Activated CD8-positive, alpha-beta memory T cell treated with anti-CD3 and anti-CD28 coated beads, Interleukin-2, amount 50 U/mL, for 1 hour (primary cell): ENCODE results near the gene KLHL33.

ENCODE experiments used
- DNase-seq: peaks from one replicate; pipeline ENCODE4 v3.0.0-alpha.2; 2020; ENCODE audit errors: extremely low read depth

Gene KLHL33

DNA sequence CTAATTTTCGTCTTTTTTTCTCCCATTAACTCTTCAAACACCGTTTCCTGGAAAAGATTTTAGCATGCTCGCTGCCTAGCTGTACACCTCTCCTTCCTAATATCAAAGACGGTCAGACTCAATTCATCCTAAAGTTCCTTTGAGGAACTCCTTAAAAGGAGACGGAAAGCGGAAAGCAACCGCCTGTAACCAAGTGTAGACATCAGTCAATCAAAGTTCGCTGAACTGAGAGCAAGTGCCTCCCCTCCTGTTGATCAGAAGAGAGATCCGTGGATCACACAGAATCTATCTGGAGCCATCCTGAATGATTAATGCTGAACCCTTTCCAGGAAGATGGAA lies 22.3 kb downstream of the KLHL33 start:
- no peak for DNase-seq

DNA sequence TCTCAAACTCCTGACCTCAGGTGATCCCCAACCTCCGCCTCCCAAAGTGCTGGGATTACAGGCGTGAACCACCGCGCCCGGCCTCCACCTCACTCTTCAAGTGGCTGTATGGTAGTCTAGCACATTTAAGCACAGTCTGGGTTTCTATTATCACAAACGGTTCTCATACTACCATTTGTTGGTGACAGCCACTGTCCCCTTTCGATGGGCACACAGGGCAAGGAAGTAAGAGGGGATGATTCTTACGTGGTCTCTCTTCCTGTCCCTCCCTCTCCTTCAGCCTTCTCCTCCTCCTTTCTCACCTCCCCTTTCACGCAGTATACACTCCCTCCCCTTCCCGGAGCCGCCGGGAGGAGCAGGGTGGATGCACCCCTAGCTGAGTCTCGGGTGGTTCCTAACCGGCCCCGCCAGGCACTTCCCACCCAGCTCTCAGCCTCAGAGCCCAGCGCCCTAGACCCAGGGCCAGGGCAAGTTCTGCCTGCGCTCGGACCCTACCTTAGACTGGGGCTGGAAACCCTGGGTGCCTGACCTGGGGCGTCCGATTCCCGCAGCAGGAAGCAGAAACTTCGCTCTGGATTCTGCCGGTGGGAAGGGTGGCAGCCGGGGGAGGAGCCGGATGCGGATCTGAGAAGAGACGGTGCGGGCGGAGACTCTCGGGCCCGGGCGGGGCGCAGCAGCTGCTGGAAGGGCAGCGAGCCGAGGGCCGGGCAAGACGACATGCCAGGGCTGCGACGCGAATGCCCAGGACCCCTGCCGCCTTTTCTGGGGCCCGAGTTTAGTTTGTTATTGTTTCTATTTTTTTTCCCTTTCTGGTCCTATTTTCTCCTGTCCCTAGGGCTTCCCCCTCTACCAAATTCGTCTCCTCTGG lies 22.9 kb downstream of the KLHL33 start, which contains the start of gene TEP1:
Gene TEP1 (minus strand): TSS at position 626 of the 868 bp plus-strand sequence. CDS start 5,062 bp downstream, outside the sequence.
- no peak for DNase-seq

DNA sequence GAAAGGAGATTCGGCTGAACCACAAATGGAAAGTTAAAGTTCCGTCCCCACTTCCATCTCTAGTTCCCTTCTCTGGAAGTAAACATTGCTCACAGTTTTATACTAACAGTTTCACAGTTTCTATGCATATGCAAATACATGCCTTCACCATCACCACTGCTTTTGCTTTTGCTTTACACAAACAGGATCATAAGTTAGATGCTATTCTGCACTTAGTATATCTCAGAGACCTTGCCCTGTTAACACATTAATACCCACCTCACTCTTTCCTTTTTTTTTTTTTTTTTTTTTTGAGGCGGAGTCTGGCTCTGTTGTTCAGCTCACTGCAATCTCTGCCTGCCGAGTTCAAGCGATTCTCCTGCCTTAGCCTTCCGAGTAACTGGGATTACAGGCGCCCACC lies 23.6 kb downstream of the KLHL33 start:
- DNase-seq: no peak

DNA sequence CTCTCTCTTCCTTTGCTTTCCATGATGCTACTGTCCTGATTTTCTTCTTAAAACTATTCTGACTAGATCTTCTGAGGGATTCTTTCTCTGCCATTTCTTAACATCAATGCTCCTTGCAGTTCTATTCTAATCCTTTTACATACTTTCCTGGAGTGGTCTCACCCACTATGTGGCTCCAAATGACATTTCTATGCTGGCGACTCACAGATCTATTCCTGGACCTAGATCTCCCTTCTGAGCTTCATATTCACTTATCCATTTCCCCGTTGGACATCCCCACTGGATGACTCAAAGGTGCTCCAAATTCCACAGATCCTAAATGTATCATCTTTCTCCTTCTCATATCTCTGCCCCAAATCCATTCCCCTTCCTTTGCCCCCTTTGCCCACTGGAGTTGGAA lies 26.7 kb downstream of the KLHL33 start:
- DNase-seq: no peak

DNA sequence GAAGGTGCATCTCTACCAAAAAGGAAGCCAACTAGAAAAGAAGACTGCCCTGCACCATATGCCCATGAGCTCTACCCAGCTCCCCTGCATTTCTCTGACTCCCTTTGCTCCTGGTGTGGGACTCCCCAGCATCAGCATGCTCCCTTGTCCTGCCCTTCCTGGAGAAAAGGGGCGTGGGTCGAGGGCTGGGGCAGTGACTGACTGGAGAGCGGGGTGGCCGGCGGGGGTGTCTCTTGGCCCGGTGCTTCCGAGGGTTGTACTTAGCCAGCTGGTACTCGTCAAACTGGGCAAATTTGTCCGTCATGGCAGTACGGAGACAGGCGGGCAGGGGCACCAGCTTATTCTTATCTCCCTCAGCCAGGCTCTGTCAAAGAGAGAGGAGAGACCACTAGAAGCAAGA lies 32.4 kb downstream of the KLHL33 start:
- no peak for DNase-seq

DNA sequence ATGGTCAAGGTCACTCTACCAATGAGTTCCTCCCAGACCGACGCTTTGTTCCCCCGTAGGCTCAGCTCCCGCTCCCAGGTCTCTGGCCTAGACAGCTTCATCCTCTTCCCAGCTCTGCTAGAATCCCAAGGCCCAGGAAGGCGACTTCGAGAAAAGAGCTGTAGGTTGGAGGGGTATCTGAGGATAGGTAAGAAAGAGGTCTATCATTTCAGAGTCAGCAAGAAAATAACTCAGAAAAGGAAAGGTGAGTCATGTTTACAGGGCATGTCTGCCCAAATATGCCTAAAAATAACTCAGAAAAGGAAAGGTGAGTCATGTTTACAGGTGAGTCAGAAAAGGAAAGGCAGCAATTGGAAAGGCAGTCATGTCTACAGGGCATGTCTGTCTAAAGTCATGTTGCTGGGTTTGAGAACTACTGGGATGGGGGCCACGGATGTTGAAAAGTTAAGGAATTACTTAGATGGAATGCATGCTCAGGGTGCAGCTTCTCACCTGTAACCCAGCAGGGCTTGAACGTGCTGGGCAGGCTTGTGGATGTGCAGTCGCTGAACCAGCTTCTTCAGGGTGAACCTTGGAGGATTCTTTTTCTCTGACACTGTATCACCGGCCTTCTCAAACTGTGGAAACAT lies 34.9 kb downstream of the KLHL33 start:
- no peak for DNase-seq

DNA sequence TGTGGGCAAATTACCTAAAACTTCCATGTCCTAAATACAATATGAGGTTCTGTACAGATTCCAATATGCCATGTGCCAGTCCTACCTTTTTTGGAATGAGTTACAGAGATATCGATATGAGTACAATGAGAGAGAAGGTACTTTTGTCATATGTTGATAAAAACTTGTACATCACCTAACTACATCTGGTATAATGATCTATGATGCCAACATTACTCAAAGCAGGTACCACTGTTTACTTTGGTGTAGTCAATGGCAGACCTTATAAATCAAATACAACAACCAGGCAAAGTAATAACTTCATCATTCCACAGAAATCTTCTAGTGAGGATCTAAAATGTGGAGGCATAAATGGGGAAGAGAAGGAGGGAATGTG lies 35.4 kb downstream of the KLHL33 start:
- no peak for DNase-seq

DNA sequence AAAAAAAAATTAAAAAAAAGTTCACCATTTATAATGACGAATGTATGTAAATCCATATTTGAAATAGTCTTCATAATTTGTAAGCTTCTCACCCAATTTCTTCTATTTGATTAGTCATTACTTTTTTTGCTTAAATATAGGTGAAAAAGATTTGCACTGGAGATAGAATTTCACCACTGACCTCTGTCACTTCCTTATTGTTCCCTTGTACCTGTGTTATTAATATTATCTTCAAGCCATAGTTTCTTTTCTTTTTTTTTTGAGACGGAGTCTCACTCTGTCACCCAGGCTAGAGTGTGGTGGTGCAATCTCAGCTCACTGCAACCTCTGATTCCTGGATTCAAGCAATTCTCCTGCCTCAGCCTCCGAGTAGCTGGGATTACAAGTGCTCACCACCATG lies 38.5 kb downstream of the KLHL33 start:
- no peak for DNase-seq

DNA sequence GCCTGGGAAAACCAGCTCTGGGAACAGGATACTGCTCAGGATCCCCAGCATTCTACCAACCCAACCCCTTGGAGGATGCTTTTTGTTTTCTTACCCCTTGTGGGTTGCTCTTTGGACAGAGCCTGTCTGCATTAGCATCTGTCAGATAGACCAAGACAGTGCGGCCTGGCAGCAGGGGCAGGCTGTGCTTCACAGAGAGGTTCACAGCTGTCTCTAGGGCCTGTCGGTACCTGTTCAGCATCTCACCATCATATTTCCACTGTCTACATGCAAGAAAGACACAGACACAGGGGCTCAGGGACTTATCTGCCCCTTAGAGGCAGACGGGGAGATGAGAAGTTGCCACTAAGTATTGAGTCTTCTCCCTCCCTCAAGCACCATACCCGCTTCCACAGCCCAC lies 44.5 kb downstream of the KLHL33 start:
- DNase-seq: no peak

DNA sequence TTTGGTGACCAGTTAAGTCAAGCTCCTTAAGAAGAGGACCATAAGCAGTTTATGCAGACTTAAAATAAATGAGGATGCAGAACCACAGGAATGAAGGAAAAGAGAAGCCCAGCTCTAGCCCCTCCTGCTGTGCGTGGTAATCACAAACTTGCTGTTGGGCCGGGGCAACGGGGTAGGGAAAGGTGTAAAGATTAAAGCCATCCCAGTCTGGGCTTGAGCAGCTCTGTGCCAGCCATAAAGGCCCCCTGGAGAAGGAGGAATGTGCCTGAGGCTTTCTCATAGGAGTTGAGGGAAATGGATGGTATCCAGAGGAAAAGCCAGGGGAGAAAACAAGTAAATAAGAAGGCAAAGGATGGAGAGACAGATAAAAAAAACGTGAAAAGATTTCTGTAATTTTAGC lies 47.8 kb downstream of the KLHL33 start:
- DNase-seq: no peak

DNA sequence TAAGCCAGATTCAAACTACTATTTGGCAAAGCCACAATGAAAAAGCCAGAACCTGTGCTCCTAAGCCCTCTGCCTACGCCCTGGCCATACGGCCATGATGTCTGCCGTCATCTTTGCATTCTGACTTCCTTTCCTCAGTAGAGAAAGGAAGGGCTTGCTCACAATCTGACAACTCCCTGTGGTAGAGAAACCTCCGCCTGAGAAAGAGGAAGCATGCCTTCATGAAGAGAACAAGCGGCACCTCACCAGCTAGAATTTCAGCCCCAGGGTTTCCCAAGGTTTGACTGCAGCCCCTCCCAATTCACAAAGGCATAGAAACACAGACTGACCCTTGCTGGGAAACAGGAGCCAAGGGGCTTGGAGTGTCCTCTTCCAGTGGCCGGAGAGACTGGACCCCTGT lies 48.4 kb downstream of the KLHL33 start:
- no peak for DNase-seq

DNA sequence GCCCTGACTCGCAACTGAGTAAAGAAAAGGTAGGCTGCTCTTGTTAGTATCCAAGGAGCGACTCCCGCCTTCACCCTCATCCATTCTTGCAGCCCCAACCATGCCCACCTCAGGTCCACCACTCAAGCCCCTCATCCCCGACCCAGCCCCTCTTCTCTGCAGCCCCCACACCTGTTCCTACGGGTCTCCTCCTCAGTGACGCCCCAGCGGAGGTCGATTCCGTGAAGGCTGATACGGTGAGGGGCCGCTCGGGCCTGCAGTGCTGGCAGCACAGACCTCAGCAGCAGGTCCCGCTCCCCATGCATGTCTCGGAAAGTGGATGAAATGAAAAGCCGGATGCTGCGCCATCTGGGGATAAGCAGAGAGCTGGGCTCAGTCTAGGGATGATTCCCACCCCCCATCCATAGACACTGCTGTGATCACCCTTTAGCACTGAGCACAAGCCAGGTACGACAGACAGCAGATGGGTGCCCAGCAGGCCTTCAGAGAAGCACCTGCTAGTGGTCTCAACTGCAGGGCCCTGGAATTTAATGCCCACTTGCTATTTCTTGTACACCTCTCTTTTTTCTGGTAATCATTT lies 49.6 kb downstream of the KLHL33 start:
- no peak for DNase-seq

DNA sequence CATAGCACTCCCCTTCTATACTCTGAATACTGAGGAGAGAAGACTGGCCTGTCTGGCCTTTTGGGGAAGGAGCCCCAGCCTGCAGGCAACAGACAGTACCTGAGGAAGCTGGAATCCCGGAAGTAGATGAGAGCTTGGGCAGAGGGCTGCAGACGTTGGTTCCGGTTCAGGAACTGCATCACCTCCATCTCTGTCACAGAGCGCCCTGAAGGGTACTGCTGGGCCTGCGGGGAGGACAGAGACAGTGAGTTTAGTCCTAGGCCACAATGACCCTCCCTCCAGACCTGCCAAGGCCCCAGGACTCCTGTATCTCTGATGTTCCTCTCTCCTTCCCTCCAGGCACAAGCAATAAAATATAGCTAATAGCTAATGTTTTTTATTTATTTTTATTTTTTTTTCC lies 51.1 kb downstream of the KLHL33 start:
- no peak for DNase-seq

DNA sequence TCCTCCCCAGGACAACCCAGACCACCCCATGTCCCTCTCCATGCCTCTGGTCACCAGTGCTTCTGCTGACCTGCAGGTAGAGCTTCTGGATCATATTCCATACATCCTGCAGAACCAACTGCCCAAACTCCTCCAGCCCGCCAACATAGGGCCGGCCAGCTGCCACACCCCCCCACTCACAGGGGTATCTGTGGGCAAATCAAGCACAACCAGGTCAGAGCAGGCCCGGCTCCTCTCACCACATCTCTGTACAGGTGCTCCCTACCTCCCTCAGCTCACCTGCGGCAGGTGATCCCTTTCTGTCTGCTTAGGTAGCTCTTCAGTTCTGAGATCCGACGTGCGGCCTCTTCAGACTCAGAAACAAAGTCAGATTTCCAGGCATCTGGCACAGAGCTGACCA lies 51.6 kb downstream of the KLHL33 start:
- no peak for DNase-seq

DNA sequence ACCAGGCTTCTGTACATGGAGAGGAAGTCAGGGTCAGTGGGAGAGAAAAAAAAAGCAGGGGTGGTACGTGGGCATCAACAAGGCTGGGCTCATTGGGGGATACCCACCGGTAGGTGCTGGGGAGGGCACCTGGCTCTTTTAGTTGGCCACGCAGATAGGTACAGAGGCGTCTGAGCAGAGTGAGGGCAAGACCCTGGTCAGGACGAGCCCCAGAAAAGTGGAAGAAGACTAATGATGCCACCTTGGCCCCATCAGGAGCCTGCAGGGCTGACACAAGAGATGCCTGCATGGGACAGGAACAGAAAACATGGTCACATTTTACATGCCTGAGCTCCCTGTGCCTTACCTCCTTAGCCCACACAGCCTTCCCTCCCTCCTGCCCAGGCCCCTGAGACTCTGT lies 52.3 kb downstream of the KLHL33 start:
- no peak for DNase-seq

DNA sequence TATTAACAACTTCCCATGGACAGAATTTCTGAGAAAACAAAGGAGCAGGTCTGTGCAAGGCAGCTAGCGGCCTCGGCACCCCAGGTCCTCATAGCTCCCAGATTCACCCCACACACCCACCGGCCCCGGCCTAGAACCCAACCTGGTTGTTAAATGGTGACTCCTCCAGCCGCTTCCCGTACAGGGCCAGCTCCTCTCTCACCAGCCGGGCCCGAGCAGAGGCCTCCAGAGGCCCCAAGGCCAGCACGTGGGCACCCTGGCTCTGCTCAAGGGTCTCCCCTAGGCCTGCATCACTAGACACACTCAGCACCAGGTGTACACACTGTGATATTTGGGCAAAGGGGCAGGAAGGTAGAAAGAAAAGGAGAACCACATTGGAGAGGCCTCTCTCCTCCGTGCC lies 52.9 kb downstream of the KLHL33 start:
- no peak for DNase-seq

DNA sequence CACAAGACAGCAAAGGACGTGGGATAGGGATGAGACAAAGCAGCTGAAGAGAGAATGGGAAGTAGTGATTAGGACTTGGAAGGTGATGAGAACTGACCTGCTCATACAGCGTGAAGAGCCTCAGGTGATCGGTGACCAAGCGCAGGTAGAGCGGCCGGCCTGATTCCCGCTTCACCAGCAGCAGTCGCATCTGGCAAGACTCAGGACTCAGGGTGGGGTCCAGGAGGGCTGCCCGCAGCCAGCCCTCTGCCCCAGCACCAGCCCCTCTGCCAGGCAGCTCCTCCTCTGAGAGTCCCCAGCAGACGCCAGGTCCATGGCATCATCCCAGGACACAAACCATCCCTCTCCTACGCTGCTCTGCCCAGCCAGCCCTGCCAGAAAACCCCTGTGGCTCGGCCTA lies 53.4 kb downstream of the KLHL33 start:
- no peak for DNase-seq

DNA sequence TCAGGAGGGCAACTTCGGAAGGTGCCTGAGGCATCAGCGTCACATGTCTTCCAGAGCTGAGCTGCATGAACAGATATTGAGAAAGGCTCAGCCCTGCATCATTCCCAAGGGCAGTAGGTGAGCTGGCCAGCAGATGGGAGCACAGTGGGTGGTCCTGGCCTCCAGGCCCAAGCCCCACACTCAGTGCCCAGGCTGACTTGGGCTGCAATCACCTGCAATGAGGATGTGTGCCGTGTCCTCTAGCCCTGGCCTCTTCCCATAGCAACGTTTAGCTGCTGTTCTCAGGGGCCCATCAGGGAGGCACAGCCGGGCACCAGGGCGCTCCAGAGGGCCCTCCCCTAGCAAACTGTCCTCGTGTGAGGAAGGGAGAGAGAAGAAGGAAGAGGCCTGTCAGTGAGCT lies 54.6 kb downstream of the KLHL33 start:
- DNase-seq: no peak

DNA sequence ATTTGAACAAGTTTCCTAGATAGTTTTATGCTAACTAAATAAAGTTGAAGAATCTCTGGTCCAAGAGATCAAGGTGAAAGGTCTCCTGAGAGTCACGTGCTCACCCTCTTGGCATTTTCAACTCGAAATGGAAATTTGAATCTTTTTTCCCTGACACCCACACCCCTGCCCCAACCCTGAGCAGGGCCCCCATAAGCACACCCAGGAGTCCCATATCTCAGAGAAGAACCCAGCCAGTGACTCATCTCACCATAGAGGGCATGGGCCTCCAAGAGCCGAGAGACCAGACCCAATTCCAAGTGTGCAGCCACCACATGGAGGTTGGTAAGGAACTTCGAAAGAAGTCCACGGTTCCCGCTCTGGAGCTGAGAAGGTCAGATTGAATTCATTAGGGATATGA lies 55.3 kb downstream of the KLHL33 start:
- no peak for DNase-seq

DNA sequence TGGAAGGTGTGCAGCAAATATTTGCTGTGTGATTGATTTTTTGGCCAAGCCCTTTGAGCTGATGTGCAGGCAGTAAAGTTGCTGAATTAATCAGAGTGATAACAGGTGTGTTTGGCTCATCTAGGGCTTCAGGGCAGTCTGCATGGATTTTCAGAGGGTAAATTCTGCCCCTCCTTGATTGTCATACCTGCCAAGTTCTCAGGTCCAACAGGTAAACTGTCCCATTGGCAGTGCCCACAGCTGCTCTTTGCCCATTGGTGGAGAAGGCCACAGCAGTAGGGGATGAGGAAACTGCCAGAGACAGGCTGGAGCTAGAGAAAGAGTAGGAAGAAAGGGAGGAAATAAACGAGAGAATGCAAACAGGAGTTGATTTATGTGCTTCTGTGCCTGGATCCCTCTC lies 56.2 kb downstream of the KLHL33 start:
- DNase-seq: no peak

DNA sequence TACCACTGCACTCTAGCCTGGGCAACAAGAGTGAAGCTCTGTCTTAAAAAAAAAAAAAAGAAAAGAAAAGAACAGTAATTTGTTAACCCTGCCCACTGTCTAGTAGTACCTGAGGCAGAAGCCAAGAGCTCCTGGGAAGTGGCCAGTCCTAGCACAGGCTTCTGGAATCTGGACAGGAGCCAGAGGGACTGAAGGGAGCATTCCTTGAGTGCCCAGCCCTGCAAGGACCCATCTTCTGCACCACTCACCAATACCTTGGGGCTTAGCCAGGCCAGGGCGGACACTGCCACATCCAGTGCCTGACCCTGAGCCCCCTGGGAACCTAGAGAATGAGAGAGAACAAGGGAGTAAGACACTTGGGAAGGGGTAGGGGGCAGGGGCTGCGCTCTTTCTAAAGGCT lies 58.8 kb downstream of the KLHL33 start:
- DNase-seq: no peak

DNA sequence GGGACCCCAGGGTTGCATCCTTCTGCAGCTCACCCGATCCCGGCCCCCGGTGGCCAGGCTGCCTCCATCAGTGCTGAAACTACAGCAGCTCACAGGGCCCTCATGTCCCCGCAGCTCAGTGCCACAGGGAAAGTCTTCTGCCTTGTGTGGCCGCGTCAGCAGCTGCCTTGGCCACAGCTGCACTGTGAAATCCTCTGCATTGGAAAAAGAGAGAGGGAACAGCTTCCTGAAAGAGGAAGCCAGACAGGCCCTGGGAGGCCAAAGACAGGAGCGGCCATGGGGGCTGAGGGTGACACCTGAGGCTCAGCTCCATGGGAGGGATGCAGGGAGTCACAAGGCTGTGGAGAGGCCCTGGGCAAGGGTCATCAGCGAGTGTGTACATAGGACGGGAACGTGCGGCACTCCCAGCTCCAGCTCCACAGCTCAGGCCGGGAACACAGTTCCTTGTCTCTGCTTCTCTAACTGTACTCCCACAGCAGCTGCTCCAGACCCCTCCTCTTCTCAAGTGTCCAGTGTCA lies 59.8 kb downstream of the KLHL33 start:
- no peak for DNase-seq
